Inflammatory macrophage treated with lipopolysaccharide for 1 hour (primary cell): Measurements from ENCODE around the gene TBC1D22A.

ENCODE experiments used
- DNase-seq, 2 donors: peaks; one replicate each; pipeline ENCODE4 v3.0.0-alpha.2; 2020 to 2022

TBC1D22A gene

DNA sequence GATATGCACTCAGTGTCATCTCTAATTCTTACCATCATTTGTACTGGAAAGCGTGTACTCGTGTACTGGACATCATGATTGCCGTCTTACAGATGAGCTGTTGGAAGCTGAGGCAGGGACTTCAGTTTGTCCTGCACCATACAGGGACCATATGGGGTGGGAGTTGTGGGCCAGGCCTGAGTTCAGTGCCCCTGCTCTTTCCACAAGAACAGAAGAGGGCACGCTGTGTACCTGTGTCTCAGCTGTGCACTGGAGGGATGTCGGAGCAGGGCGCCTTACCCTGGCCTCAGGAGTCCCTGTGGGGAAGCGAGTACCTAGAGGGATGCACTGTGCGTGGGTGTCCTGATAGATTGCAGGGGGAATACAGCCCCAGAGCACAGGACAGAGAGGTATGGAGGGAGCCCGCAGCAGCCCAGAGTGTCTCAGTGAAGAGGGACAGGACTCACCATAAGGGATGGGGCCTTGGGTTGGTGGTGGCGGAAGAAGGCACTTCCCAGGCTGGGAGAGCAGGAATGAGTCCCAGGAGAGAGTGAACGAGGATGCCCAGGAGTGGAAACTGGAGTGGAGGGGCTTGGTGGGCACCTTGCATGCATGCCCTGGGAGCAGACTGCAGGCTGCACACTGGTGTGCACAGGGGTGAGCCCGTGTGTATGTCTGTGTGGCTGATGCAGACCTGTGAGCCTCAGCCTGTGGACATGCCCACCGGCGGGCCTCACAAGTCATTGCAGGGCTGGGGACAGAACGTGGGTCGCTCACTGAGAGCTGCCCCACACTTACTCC, 329.7 kb downstream of the TBC1D22A start:
- DNase-seq: no peak

DNA sequence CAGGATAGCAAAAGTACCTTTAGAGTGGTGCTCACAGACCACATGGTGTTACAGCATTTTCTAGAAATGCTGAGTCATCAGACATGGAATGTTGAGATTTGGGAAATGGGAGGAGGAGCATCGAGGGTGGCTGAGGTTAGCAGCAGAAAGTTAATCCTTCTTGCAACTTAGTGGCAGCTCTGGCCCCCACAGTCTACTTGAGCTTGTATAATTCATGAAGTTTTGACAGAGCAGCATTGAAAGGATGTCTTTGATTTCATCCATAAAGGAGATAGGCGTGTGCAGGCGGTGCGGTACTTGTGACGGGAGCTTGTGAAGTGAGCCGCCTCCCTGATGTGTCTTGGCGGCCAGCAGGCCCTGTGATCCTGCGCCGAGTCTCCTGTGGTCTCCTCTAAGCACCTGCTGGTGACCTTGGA, 330.5 kb downstream of the TBC1D22A start:
- DNase-seq: no peak

- DNase-seq: no peak
Measured at GRCh38 chr22:47093720-47094119, 331.3 kb downstream of the TBC1D22A start.

GRCh38 chr22:47094861-47095330, 332.4 kb downstream of the TBC1D22A start:
- no peak for DNase-seq

GRCh38 chr22:47095395-47096122, 333.1 kb downstream of the TBC1D22A start:
- DNase-seq: no peak

GRCh38 chr22:47098121-47098520, 335.7 kb downstream of the TBC1D22A start:
- no peak for DNase-seq

DNA sequence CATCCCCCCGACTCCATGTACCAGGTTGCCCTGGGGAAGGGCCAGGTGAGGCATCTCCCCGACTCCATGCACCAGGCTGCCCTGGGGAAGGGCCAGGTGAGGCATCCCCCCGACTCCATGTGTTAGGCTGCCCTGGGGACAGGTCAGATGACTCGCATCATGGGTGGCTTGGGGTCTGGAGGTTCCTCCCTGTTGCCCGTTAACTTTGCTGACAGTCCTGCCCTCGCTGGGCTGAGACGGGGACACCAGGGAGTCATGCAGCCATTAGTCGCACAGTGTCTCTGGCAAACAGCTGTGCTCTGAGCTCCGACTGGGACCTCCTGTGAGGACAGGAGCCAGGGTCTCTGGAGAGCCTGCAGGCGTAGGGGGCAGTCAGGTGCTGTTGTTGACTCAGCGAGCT, 336.1 kb downstream of the TBC1D22A start:
- no peak for DNase-seq

DNA sequence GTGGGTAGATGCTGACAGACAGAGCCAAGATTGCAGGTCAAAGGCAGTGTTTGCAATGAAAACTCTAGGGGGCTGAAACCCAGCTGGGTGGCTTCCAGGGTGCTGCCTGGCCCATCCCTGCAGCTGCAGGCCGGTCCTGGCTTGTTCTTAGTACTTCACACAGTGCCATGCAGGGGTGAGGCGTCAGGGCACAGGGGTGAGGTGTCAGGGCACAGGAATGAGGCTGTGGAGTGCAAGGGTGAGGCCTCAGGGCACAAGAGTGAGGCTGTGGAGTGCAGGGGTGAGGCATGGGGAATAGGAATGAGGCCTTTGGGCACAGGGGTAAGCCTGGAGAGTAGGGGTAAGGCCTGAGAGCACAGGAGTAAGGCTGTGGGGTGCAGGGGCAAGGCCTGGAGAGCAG, 337.6 kb downstream of the TBC1D22A start:
- no peak for DNase-seq

- no peak for DNase-seq
Measured at GRCh38 chr22:47100646-47101200, 338.3 kb downstream of the TBC1D22A start.

DNA sequence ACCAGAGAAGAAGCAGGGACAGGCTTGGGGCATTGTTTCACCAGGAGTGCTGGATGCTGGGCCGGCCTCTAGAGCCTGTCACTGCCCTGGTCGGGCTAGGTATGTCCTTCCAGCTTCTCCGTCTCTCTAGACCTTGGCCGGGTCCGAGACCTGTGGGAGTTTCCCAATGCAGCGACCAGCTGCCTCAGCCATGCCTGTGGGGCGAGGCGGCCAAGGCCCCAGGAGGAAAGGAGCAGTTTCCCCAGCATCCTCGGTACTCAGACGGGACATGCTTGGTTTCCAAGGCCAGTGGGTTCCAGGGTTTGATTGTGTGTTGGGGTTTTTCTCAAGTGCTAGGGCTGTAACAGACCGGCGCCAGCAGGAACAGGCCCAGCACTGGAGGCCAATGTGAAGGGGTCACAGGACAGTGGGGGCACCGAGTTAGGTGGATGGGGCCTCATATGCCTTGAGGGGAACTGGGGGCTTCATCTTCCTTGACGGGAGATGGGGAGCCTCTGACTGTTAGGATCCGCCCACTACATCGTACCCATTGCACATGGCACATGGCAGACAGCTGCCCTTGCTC, 339.0 kb downstream of the TBC1D22A start:
- DNase-seq: no peak

GRCh38 chr22:47102081-47102480, 339.6 kb downstream of the TBC1D22A start:
- DNase-seq: no peak

- no peak for DNase-seq
Measured at GRCh38 chr22:47102648-47103047, 340.2 kb downstream of the TBC1D22A start.

- DNase-seq: no peak
Measured at GRCh38 chr22:47105085-47105484, 342.6 kb downstream of the TBC1D22A start.

GRCh38 chr22:47106806-47107205, 344.4 kb downstream of the TBC1D22A start:
- no peak for DNase-seq

- no peak for DNase-seq
Measured at GRCh38 chr22:47107431-47107830, 345.0 kb downstream of the TBC1D22A start.

- DNase-seq: no peak
Measured at GRCh38 chr22:47110817-47111443, 348.5 kb downstream of the TBC1D22A start.

GRCh38 chr22:47111626-47112581, 349.5 kb downstream of the TBC1D22A start:
- no peak for DNase-seq

DNA sequence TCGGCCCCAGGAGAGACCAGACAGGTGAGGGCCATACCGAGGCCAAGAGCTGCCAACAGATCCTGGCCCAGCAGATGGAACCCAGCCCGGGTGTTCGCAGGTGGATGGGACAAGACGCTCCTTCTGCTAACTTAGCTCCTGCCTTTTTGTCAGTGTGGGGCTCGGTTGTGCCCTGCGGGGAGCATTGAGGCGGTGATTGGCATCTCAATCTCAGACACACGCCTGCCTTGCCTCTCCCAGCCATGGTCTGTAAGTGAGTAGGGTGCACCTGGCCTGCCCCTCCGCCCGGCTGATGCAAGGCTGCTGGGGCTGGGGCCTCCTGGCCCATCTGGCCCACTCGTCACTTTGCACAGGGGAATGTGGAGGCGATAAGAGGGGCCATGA, 350.1 kb downstream of the TBC1D22A start:
- no peak for DNase-seq

DNA sequence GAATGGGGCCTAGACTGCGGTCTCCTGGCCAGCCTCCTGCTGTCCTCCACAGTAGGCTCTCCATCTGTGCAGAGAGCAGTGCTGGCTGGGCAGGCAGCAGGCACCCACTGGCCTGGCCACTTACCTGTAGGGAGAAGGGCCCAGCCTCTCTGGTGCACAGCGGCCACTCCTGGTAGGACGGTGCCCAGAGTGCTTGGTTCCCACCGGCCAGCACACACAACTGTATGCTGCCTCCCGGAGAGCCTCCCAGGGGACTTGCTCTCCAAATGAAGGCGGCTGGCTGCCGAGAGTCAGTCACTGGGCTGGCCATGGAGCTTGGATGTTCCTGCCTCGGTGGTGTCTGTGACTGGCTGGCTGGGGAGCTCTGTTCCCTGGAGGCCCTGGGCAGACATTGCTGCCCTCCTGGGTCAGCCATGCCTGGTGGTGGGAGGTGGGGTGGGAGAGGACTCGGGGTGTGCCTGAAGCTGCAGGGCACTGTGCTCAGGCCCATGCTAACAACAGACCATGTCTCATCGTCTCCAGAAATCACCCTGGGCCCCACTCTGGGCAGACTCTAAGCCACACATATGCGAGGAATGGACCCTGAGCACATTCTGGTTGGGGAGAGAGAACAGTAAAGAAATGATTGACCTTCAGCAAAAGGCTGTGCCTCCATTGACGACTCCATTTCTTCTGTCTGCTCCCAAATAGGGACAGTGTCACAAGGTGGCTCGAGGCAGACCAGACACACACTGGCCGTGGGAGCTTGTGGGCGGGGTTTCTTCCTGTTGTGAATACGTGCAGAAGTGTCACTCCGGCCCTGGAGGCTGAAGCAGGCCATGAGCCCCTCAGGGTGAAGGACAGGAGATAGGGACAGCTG, 350.8 kb downstream of the TBC1D22A start:
- DNase-seq: no peak

DNA sequence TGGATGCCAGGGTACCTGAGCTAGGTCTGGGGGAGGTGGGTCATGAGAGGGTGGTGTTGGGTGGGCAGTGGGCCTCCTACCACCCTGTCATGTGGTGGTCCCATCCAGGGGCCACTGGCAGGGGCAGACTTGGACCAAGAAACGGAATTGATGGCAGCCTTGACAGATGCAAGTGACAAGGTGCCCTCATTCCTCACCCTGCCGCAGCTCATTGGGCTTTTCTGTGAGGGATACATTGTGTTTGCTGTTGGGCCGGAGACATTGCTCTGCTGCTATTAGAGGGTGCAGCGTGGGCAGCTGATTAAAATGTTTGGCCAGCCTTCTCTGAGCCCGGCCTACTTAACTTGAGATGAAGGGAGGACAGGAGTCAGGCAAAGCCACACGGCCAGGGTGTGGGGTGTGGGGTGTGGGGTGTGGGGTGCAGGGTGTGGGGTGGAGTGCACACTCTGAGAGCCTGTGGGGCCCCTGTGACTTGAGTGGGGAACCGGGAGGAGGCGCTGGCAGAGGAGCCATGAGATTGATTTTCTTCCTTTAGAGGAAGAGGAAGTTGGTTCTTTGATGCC, 351.5 kb downstream of the TBC1D22A start:
- no peak for DNase-seq
